D721Med (cell line): ENCODE data around the gene PNN.
"Not testable (repeated sequence)": the region's sequence is repeated elsewhere in the genome, so short reads cannot be mapped to it uniquely, and the experiment has no call there.

ENCODE experiments used
- DNase-seq: peaks from one replicate; pipeline ENCODE4 v3.0.0; 2011; ENCODE audit warnings: low spot score; ENCODE audit not compliant: insufficient read length
- FAIRE-seq: peaks from 2 replicates; lab custom pipeline; 2011; peaks lifted over from hg19 to GRCh38; lab: Jason Lieb, UNC
- CTCF ChIP-seq: IDR thresholded peaks from 2 replicates; pipeline ENCODE4 v1.5.1; 2012; ENCODE audit warnings: mild to moderate bottlenecking, control low read depth; ENCODE audit not compliant: insufficient read depth; ENCODE audit errors: missing control alignments

Gene PNN

GRCh38 chr14:39219075-39219499 is 44.0 kb downstream of the PNN start:
- FAIRE-seq (no peak), DNase-seq (no peak)
- no peak for TF ChIP-seq CTCF

- DNase-seq, FAIRE-seq: not testable (repeated sequence)
These were observed 45.4 kb downstream of the PNN start for GRCh38 chr14:39220473-39220872.

GRCh38 chr14:39228044-39228443 is 53.0 kb downstream of the PNN start:
- DNase-seq = no peak

GRCh38 chr14:39228509-39229221 is 53.6 kb downstream of the PNN start:
- DNase-seq = no peak
- FAIRE-seq = no peak
- no peak for TF ChIP-seq CTCF

More at GRCh38 chr14:39228044-39228443, 53.0 kb downstream of the PNN start:
- no peak for TF ChIP-seq CTCF
- peak; percentile 61 for FAIRE-seq

GRCh38 chr14:39229222-39229543 is 54.1 kb downstream of the PNN start:
- DNase-seq (no peak), FAIRE-seq (no peak)
- no peak for TF ChIP-seq CTCF

- no peak for DNase-seq
- FAIRE-seq = no peak
- no peak for TF ChIP-seq CTCF
These were observed 54.6 kb downstream of the PNN start for GRCh38 chr14:39229601-39230110.

- FAIRE-seq (no peak), DNase-seq (no peak)
- TF ChIP-seq CTCF = no peak
These were observed 55.5 kb downstream of the PNN start for GRCh38 chr14:39230416-39231035.
